ENCODE results near the gene FAM240A. TPM values are rescaled to one million over a fixed set of nuclear protein-coding genes. Genes with fewer than 3 reads are reported as not detected.
"Not testable (repeated sequence)": the region's sequence is repeated elsewhere in the genome, so short reads cannot be mapped to it uniquely, and the experiment has no call there.

FAM240A gene
- total and polyA plus RNA-seq, 2 donors (not counting 3 experiments of a cell fraction or from before 2014, with no cell fraction given) = not detected

GRCh38 chr3:46576879-46577278 lies 35.4 kb upstream of the FAM240A start:
- Histone ChIP-seq H3K27me3 (ENCODE audit: control insufficient read depth in 2 of 2, insufficient read depth in 2 of 2, low read length in 2 of 2) (no peaks in the 10 kb centered on the region), H3K4me2 (ENCODE audit: insufficient read depth, low read length) (no peak overlapping the region), H2AFZ (ENCODE audit: low read depth, low read length) (no peak overlapping the region), H3K27ac (ENCODE audit: insufficient read depth, low read depth, low read length) (no peak overlapping the region), H4K20me1 (replicated peaks; ENCODE audit: control insufficient read depth, extremely low read depth, insufficient read depth, low read length) (no peaks in the 10 kb centered on the region), H3K9ac (replicated peaks; ENCODE audit: extremely low read depth, insufficient read depth, low read length) (no peak overlapping the region), H3K79me2 (ENCODE audit: control insufficient read depth, insufficient read depth, low read length) (no peaks in the 10 kb centered on the region), H3K36me3 (ENCODE audit: control insufficient read depth in 2 of 2, extremely low read depth in 1 of 2, insufficient read depth in 2 of 2, low read length in 2 of 2) (no peaks in the 10 kb centered on the region), H3K9me3 (replicated peaks; ENCODE audit: control insufficient read depth, insufficient read depth, low read length) (no peaks in the 10 kb centered on the region), H3K4me3 (replicated peaks in 1 of 3; ENCODE audit: insufficient read depth in 1 of 3, low read depth in 1 of 3, low read length in 3 of 3) (no peak overlapping the region), H3K9me1 (replicated peaks; ENCODE audit: control insufficient read depth, extremely low read depth, insufficient read depth, low read length) (no peaks in the 10 kb centered on the region), H3K4me1 (ENCODE audit: control insufficient read depth, extremely low read depth, insufficient read depth, low read length) (no peaks in the 10 kb centered on the region)
- CTCF ChIA-PET = no interaction called here
- no peak for FAIRE-seq
- intact Hi-C loops (cut with micrococcal nuclease) (no loop called here), dilution Hi-C loops (cut with MboI; ENCODE audit: extremely low pct_ligation_motif_present, low sequenced_read_pairs) (no loop called here)
- POLR2A ChIA-PET = no interaction called here
- no peak for TF ChIP-seq POLR2A (IDR thresholded peaks at IDR 0.05; ENCODE audit: low read depth, low read length)
- no peak for DNase-seq (ENCODE audit: low read depth, low spot score)
- no TSS peak for BruUV-seq (replicated peaks)

GRCh38 chr3:46577580-46578249 lies 34.6 kb upstream of the FAM240A start:
- H4K20me1 ChIP-seq (replicated peaks; ENCODE audit: control insufficient read depth, extremely low read depth, insufficient read depth, low read length); H3K4me1 ChIP-seq (ENCODE audit: control insufficient read depth, extremely low read depth, insufficient read depth, low read length); H3K79me2 ChIP-seq (ENCODE audit: control insufficient read depth, insufficient read depth, low read length); DNase-seq (ENCODE audit: low read depth, low spot score); H3K9me1 ChIP-seq (replicated peaks; ENCODE audit: control insufficient read depth, extremely low read depth, insufficient read depth, low read length); H3K9ac ChIP-seq (replicated peaks; ENCODE audit: extremely low read depth, insufficient read depth, low read length); H3K4me2 ChIP-seq (ENCODE audit: insufficient read depth, low read length); H3K36me3 ChIP-seq (ENCODE audit: control insufficient read depth in 2 of 2, extremely low read depth in 1 of 2, insufficient read depth in 2 of 2, low read length in 2 of 2); H3K27me3 ChIP-seq (ENCODE audit: control insufficient read depth in 2 of 2, insufficient read depth in 2 of 2, low read length in 2 of 2); CTCF ChIA-PET; H3K27ac ChIP-seq (ENCODE audit: insufficient read depth, low read depth, low read length); H3K4me3 ChIP-seq (replicated peaks in 1 of 3; ENCODE audit: insufficient read depth in 1 of 3, low read depth in 1 of 3, low read length in 3 of 3); H3K9me3 ChIP-seq (replicated peaks; ENCODE audit: control insufficient read depth, insufficient read depth, low read length); dilution Hi-C loops (cut with MboI; ENCODE audit: extremely low pct_ligation_motif_present, low sequenced_read_pairs); FAIRE-seq; BruUV-seq (replicated peaks); intact Hi-C loops (cut with micrococcal nuclease); H2AFZ ChIP-seq (ENCODE audit: low read depth, low read length): not testable (repeated sequence)
- POLR2A ChIA-PET = interaction anchor here (0.7 kb wide), 1 partner anchor 56 kb away, joined by 5 read pairs; no protein-coding TSS in a partner anchor

Measured in endothelial cell of umbilical vein (primary cell).